IMR-90 (cell line): ENCODE measurements around the gene LDLRAD4. TPM values are rescaled to one million over a fixed set of nuclear protein-coding genes. Genes with fewer than 3 reads are reported as not detected.

Experiments used
- ATAC-seq: fragments of 200-7000 bp; cut with Tn5 transposase; 2 replicates; pipeline ENCODE4 v1.9.1; 2020; ENCODE audit warnings: low read depth, mild to moderate bottlenecking, moderate library complexity
- BruUV-seq: library from RNA; stranded (reverse); fragments of 400-500 nt; replicated peaks from 2 replicates; lab custom pipeline; 2021; lab: Mats Ljungman, UMichigan
- CTCF ChIA-PET: fragments of 300-600 bp; formaldehyde crosslinking; extraction: SDS; loops from one replicate; lab custom pipeline; 2021; ENCODE audit warnings: antibody characterized with exemption; lab: Yijun Ruan, JAX
- POLR2A ChIA-PET: fragments of 300-600 bp; sonication (Branson Sonifier 250); formaldehyde crosslinking; loops from one replicate; lab custom pipeline; 2022; ENCODE audit warnings: antibody characterized with exemption; ENCODE audit not compliant: unreplicated experiment; lab: Charles Lee
- DNase-seq: peaks from one replicate; pipeline ENCODE4 v3.0.0; 2013
- H2AFZ ChIP-seq: replicated peaks from 2 replicates; pipeline ENCODE3; 2013; ENCODE audit warnings: low read length, mild to moderate bottlenecking; ENCODE audit not compliant: poor library complexity
- H2AK5ac ChIP-seq: 2 replicates; pipeline ENCODE4 v1.6.1; 2013; ENCODE audit warnings: low read depth, low read length, inconsistent platforms
- H2AK9ac ChIP-seq: replicated peaks from 2 replicates; pipeline ENCODE3; 2013; ENCODE audit warnings: mild to moderate bottlenecking, low read depth, low read length, moderate library complexity; ENCODE audit not compliant: poor library complexity
- H2BK120ac ChIP-seq: 2 replicates; pipeline ENCODE4 v1.6.1; 2013; ENCODE audit warnings: low read depth, low read length, inconsistent platforms
- H2BK15ac ChIP-seq: 3 replicates; pipeline ENCODE4 v1.6.1; 2013; ENCODE audit warnings: low read depth, low read length, inconsistent platforms
- H2BK20ac ChIP-seq: 2 replicates; pipeline ENCODE4 v1.6.1; 2013; ENCODE audit warnings: low read depth, mild to moderate bottlenecking, inconsistent platforms, low read length, moderate library complexity
- H2BK5ac ChIP-seq: 2 replicates; pipeline ENCODE4 v1.6.1; 2013; ENCODE audit warnings: mild to moderate bottlenecking, low read depth, low read length, inconsistent platforms; ENCODE audit not compliant: poor library complexity, severe bottlenecking
- H3K14ac ChIP-seq: replicated peaks from 2 replicates; pipeline ENCODE4 v1.6.1; 2013; ENCODE audit warnings: low read depth, low read length, inconsistent platforms
- H3K18ac ChIP-seq: 2 replicates; pipeline ENCODE4 v1.6.1; 2013; ENCODE audit warnings: low read depth, low read length, control low read depth
- H3K23ac ChIP-seq: 2 replicates; pipeline ENCODE4 v1.6.1; 2013; ENCODE audit warnings: low read depth, low read length, inconsistent platforms
- H3K27ac ChIP-seq: 2 replicates; pipeline ENCODE4 v1.5.1; 2013; ENCODE audit warnings: mild to moderate bottlenecking, control low read depth, low read length; ENCODE audit not compliant: insufficient read depth
- H3K27me3 ChIP-seq: 2 replicates; pipeline ENCODE4 v1.6.1; 2013; ENCODE audit warnings: low read length; ENCODE audit not compliant: control insufficient read depth, insufficient read depth
- H3K36me3 ChIP-seq: 2 replicates; pipeline ENCODE4 v1.6.1; 2013; ENCODE audit warnings: low read length, mixed read lengths; ENCODE audit not compliant: control insufficient read depth, insufficient read depth
- H3K4ac ChIP-seq: 2 replicates; pipeline ENCODE4 v1.6.1; 2013; ENCODE audit warnings: low read depth, low read length, inconsistent platforms
- H3K4me1 ChIP-seq: 2 replicates; pipeline ENCODE4 v1.6.1; 2013; ENCODE audit warnings: low read length, mixed read lengths; ENCODE audit not compliant: control insufficient read depth, insufficient read depth
- H3K4me2 ChIP-seq: 2 replicates; pipeline ENCODE4 v1.6.1; 2013; ENCODE audit warnings: low read depth, mild to moderate bottlenecking, control low read depth, low read length, moderate library complexity
- H3K4me3 ChIP-seq: 2 replicates; pipeline ENCODE4 v1.5.1; 2013; ENCODE audit warnings: low read depth, mild to moderate bottlenecking, control low read depth, low read length, moderate library complexity; ENCODE audit not compliant: insufficient read depth
- H3K56ac ChIP-seq: 2 replicates; pipeline ENCODE4 v1.6.1; 2013; ENCODE audit warnings: low read length, inconsistent platforms; ENCODE audit not compliant: insufficient read depth; ENCODE audit errors: extremely low read depth
- H3K79me1 ChIP-seq, 2 experiments: 2 replicates each; pipeline ENCODE4 v1.6.1; 2013; ENCODE audit warnings: low read length in 2 of 2, inconsistent platforms in 1 of 2, low read depth in 1 of 2
- H3K9ac ChIP-seq: 2 replicates; pipeline ENCODE4 v1.6.1; 2013; ENCODE audit warnings: low read depth, low read length, control low read depth
- H3K9me1 ChIP-seq: 2 replicates; pipeline ENCODE4 v1.6.1; 2013; ENCODE audit warnings: low read length, inconsistent platforms; ENCODE audit not compliant: insufficient read depth
- H3K9me3 ChIP-seq: 2 replicates; pipeline ENCODE4 v1.6.1; 2013; ENCODE audit warnings: low read length; ENCODE audit not compliant: control insufficient read depth, insufficient read depth
- H4K20me1 ChIP-seq: 2 replicates; pipeline ENCODE4 v1.6.1; 2013; ENCODE audit warnings: low read length, inconsistent platforms; ENCODE audit not compliant: insufficient read depth
- H4K5ac ChIP-seq: 2 replicates; pipeline ENCODE4 v1.6.1; 2013; ENCODE audit warnings: mild to moderate bottlenecking, low read depth, low read length, control low read depth
- H4K8ac ChIP-seq, 2 experiments: 2 replicates each; pipeline ENCODE4 v1.6.1; 2013; ENCODE audit warnings: low read depth in 2 of 2, low read length in 2 of 2, control low read depth in 1 of 2, inconsistent platforms in 1 of 2
- H4K91ac ChIP-seq: 2 replicates; pipeline ENCODE4 v1.6.1; 2013; ENCODE audit warnings: low read depth, low read length, inconsistent platforms; ENCODE audit not compliant: insufficient read depth
- CEBPB ChIP-seq: IDR thresholded peaks from 2 replicates; pipeline ENCODE4 v1.6.1; 2012; ENCODE audit warnings: low read depth, low read length, improper control_type of control experiment
- CHD1 ChIP-seq: IDR thresholded peaks from 2 replicates; pipeline ENCODE4 v1.6.1; 2012; ENCODE audit warnings: low read depth, low read length, improper control_type of control experiment
- FOS ChIP-seq: fragments of 150-350 bp; IDR thresholded peaks from 2 replicates; pipeline ENCODE4 v1.6.1; 2016; ENCODE audit warnings: low read depth, low read length
- MAFK ChIP-seq: IDR thresholded peaks from 2 replicates; pipeline ENCODE4 v1.6.1; 2012; ENCODE audit warnings: low read depth, low read length, improper control_type of control experiment
- MAZ ChIP-seq: IDR thresholded peaks from 2 replicates; pipeline ENCODE4 v1.6.1; 2012; ENCODE audit warnings: low read depth, mild to moderate bottlenecking, low read length, improper control_type of control experiment, moderate library complexity, borderline replicate concordance
- MXI1 ChIP-seq: IDR thresholded peaks from 2 replicates; pipeline ENCODE4 v1.6.1; 2012; ENCODE audit warnings: low read depth, mild to moderate bottlenecking, low read length, moderate library complexity, borderline replicate concordance
- POLR2A ChIP-seq: IDR thresholded peaks from 2 replicates; pipeline ENCODE4 v1.6.1; 2012; ENCODE audit warnings: mild to moderate bottlenecking, low read depth, low read length
- RAD21 ChIP-seq: IDR thresholded peaks from 2 replicates; pipeline ENCODE4 v1.6.1; 2012; ENCODE audit warnings: low read length, improper control_type of control experiment
- RCOR1 ChIP-seq: IDR thresholded peaks from 2 replicates; pipeline ENCODE4 v1.6.1; 2012; ENCODE audit warnings: mild to moderate bottlenecking, low read length, improper control_type of control experiment; ENCODE audit not compliant: insufficient replicate concordance
- RFX5 ChIP-seq: IDR thresholded peaks from 2 replicates; pipeline ENCODE4 v1.8.0; 2012; ENCODE audit warnings: low read depth, mild to moderate bottlenecking, low read length, moderate library complexity
- SMC3 ChIP-seq: fragments of 150-350 bp; IDR thresholded peaks from 2 replicates; pipeline ENCODE4 v1.6.1; 2016; ENCODE audit warnings: low read depth, mild to moderate bottlenecking, antibody characterized with exemption, low read length, moderate library complexity
- WGBS, 2 experiments: methylation state at CpG; one replicate each; pipeline versions ENCODE4 v1.1.5 to v1.1.7; 2013; ENCODE audit warnings: missing lambda C conversion rate in 2 of 2; ENCODE audit not compliant: insufficient read length in 1 of 2; ENCODE audit errors: extremely low coverage in 2 of 2; 5-methylcytosine and 5-hydroxymethylcytosine counted together
- dilution Hi-C: fragments of 300-500 bp; cut with HindIII; formaldehyde crosslinking; loops from one replicate; pipeline ENCODE4 v1.14.3; 2018; ENCODE audit warnings: low sequenced_read_pairs; ENCODE audit not compliant: unreplicated experiment
- in situ Hi-C: fragments of 300-500 bp; cut with MboI; formaldehyde crosslinking; loops from 3 replicates; pipeline ENCODE4 v1.14.3; 2019; ENCODE audit warnings: low sequenced_read_pairs, inconsistent platforms, mixed read lengths
- intact Hi-C: fragments of 100-400 bp; cut with micrococcal nuclease; formaldehyde crosslinking; loops from 2 replicates; pipeline ENCODE4 v1.10.0; 2022
- polyA plus RNA-seq, 3 experiments: library from polyadenylated mRNA; depleted of rRNA; stranded (reverse); fragments of >200 nt; gene quantifications; 2 replicates each; pipeline ENCODE4 v1.2.3, GENCODE V29; 2012; ENCODE audit warnings: low replicate concordance in 1 of 3
- total RNA-seq: library from RNA; depleted of rRNA; stranded (reverse); fragments of >200 nt; gene quantifications from 2 replicates; pipeline ENCODE4 v1.2.3, GENCODE V29; 2012
- TF ChIP-seq, protein P1 (sequence below): conservative IDR thresholded peaks from 2 replicates; pipeline ENCODE4 v1.5.1; 2012; ENCODE audit warnings: mild to moderate bottlenecking, low read depth, low read length, improper control_type of control experiment

Gene LDLRAD4
- total and polyA plus RNA-seq, 2 of the 4 experiments (the other 2 are of a cell fraction): not detected

DNA sequence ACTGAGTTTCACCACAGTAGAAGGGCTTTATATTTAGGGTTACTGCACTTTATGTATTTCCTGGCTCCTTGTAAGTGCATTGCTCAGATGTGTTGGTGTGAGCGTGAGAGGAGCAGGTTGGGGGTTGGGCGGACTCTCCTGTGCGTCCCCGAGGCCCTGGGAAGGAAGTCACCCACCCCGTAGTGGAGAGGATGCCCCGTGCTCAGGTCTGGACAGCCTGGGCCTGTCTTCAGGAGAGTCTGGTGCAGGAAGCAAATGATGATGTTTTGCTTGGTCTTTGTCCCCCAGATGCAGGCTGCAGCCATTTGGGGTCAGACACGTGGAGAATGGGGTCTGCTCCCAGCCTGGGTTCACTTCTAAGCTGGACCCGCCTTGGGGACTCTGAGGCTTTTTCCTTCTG is 182.8 kb downstream of the LDLRAD4 start:
- Histone ChIP-seq H3K36me3 (no peaks in the 10 kb centered on the region), H3K4me2 (no peak overlapping the region), H3K9me3 (no peaks in the 10 kb centered on the region), H3K56ac (no peak overlapping the region), H3K18ac (no peak overlapping the region), H3K27me3 (no peaks in the 10 kb centered on the region; the same call in 1 of the 2 replicates), H3K27ac (no peak overlapping the region), H2BK5ac (no peak overlapping the region), H3K9ac (no peak overlapping the region), H2AK5ac (no peak overlapping the region), H3K79me1 (no peaks in the 10 kb centered on the region), H4K5ac (no peak overlapping the region), H4K20me1 (no peaks in the 10 kb centered on the region), H3K23ac (no peak overlapping the region), H2AK9ac (no peak overlapping the region), H2BK15ac (no peak overlapping the region), H3K4me3 (no peak overlapping the region), H4K8ac (no peak overlapping the region), H3K14ac (no peak overlapping the region), H3K4me1 (no peaks in the 10 kb centered on the region), H4K91ac (no peak overlapping the region), H2BK20ac (no peak overlapping the region), H2AFZ (no peak overlapping the region), H2BK120ac (no peak overlapping the region), H3K4ac (no peak overlapping the region), H3K9me1 (no peaks in the 10 kb centered on the region)
- dilution Hi-C loops: no loop called here
- intact Hi-C loops: no loop called here
- CTCF ChIA-PET: no interaction called here
- DNase-seq (no peak), ATAC-seq (no peak)
- BruUV-seq: no TSS peak
- 82% methylated on average over 2 of the region's 8 CpGs; no CpG with 5 or more reads in 1 of the 2 experiments for WGBS, 2 experiments
- TF ChIP-seq MAZ (no peak), POLR2A (no peak), SMC3 (no peak), RAD21 (no peak), FOS (no peak), CHD1 (no peak), RCOR1 (no peak), MXI1 (no peak), RFX5 (no peak), CEBPB (no peak), MAFK (no peak)
- TF ChIP-seq, protein P1, sequence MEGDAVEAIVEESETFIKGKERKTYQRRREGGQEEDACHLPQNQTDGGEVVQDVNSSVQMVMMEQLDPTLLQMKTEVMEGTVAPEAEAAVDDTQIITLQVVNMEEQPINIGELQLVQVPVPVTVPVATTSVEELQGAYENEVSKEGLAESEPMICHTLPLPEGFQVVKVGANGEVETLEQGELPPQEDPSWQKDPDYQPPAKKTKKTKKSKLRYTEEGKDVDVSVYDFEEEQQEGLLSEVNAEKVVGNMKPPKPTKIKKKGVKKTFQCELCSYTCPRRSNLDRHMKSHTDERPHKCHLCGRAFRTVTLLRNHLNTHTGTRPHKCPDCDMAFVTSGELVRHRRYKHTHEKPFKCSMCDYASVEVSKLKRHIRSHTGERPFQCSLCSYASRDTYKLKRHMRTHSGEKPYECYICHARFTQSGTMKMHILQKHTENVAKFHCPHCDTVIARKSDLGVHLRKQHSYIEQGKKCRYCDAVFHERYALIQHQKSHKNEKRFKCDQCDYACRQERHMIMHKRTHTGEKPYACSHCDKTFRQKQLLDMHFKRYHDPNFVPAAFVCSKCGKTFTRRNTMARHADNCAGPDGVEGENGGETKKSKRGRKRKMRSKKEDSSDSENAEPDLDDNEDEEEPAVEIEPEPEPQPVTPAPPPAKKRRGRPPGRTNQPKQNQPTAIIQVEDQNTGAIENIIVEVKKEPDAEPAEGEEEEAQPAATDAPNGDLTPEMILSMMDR: no peak
- POLR2A ChIA-PET: no interaction called here
- in situ Hi-C loops: no loop called here
